ENCODE measurements around the gene ARL14. TPM values are rescaled to one million over a fixed set of nuclear protein-coding genes. Genes with fewer than 3 reads are reported as not detected.
"Not testable (repeated sequence)": the region's sequence is repeated elsewhere in the genome, so short reads cannot be mapped to it uniquely, and the experiment has no call there.

The ARL14 gene
- total RNA-seq, 1 experiment from 2014 or later = 3.0 TPM

DNA sequence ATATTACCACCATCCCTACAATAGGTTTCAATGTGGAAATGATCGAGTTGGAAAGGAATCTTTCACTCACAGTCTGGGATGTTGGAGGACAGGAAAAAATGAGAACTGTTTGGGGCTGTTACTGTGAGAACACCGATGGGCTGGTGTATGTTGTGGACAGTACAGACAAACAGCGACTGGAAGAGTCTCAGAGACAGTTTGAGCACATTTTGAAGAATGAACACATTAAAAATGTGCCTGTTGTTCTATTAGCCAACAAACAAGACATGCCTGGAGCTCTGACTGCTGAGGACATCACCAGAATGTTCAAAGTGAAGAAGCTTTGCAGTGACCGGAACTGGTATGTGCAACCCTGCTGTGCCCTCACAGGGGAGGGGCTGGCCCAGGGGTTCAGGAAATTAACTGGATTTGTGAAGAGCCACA lies 510 bp downstream of the ARL14 start:
- peak; percentile 53 for DNase-seq (ENCODE audit: low read depth)

DNA sequence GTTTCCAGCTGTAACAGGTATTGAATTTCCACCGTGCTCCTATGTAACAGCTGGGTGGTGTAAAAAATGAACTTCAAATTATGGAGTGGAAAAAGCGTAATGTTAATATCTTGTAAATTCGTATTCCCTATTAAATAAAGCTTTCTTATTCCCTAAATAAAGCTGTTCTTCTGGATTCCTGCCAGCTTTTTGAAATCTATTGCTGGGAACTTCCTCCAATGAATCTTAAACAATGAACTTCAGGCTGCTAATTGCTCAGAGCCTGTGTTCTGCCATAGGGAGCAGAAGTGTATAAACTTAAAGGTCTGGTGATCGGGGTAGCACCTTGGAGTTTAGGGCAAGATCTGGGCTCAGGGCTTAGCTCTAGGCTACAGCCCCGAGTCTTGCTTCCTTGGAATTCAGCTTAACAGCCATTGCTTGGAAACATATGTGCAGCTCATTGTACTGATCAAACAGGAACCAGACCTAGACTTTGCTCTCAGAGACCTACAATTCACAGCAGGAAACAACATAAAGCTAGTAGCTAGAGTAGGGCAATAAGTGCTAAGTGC lies 1.4 kb downstream of the ARL14 start:
- DNase-seq (ENCODE audit: low read depth) = peak; percentile 19

DNA sequence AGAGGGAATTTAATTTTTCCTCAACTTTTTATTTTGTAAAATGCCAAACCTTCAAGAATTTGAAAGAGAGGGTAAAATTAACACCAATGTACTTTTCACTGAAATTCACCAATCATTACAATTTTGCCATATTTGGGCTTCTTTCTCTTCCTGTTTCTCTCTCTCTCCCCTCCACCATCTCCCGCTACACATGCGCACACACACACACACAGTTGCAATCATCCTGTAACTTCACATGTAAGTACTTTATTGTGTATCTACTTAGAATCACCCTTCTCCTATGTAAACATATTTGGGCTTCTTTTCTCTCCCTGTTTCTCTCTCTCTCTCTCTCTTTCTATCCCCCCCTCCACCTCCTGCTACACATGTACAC lies 7.4 kb downstream of the ARL14 start:
- no peak for DNase-seq (ENCODE audit: low read depth)

DNA sequence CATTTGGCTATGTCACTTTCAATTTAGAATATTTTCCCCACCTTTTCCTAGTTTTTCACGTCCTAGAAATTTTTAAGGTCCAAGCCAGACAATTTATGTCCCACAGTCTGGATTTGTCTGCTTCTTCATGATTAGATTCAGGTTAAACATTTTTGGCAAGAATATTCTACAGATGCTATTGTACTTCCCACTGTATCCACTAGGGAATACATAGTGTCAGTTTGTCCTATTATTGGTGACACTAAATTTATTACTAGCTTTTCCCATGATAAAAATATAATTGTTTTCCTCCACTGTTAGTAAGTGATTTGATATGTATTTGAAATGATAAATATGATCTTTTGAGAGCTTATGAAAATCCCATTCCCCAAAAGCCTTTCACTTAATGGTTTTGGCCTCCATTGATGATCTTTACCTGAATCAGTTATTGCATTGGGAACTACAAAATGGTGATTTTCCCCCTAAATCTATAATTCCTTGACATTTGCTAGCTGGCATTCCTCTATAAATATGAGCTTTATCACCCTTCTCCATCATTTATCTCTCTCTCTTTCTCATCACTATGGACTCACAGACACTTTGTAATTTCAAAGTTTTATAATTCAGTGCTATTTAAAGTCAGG lies 8.3 kb downstream of the ARL14 start:
- peak; percentile 34 for DNase-seq (ENCODE audit: low read depth)

DNA sequence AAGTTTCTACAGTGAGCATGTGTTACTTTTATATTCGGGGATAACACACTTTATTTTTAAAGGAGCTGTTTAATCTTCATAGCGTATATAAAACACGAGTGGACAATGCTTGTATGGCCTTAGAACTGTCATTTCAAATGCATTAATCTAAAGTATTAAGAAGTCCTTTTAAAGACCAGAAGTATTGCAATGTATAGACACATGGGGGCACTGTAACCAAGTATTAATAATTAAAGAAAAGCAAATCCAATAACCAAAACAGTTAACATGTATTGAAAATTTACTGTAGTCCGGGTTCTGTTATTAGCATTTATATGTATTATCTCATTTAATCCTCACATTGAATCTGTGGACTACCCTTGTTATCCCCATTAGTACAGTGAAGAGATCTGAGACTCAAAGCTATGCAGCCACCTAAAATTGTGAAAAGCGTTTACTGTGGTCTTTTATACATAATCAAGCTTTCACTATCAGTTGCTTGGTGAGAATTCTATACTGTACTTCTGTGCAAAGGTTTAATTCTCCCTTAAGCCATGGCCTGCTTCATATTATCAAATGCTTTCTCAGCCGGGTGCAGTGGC lies 10.1 kb downstream of the ARL14 start:
- DNase-seq (ENCODE audit: low read depth) = peak; percentile 52

DNA sequence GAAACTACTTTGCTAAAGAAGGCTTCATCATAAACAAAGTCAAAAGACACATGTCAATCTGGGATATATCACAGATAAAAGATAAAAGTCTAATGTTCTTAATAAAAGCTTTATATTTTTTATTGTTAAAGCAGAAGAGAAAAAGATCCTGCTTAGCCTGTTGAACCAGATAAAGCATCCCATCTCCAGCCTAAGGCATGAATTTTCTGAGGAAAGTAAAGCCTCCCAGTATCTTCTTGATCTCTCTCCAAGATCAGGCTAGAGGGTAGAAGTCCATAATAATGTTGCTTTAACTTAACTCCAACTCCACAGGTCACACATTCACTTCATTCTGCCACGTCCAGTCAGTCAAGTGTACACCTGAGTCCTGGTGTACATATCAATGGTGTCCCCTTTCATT lies 14.2 kb downstream of the ARL14 start:
- DNase-seq (ENCODE audit: low read depth) = no peak

DNA sequence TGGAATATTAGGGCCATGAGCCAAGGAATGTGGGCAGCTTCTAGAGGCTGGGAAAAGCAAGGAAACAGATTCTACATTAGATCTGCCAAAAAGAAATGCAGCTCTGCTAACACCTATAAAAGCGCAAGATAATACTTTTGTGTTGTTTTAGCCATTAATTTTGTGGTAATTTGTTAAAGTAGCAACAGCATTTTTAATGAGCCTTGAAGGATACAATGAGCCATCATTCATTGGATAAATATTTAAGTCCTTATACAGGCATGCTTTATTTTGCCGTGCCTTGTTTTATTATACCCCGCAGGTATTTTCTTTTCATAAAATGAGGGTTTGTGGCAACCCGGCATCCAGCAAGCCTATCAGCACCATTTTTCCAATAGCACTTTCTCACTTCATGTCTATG lies 15.0 kb downstream of the ARL14 start:
- DNase-seq (ENCODE audit: low read depth) = peak; percentile 72

DNA sequence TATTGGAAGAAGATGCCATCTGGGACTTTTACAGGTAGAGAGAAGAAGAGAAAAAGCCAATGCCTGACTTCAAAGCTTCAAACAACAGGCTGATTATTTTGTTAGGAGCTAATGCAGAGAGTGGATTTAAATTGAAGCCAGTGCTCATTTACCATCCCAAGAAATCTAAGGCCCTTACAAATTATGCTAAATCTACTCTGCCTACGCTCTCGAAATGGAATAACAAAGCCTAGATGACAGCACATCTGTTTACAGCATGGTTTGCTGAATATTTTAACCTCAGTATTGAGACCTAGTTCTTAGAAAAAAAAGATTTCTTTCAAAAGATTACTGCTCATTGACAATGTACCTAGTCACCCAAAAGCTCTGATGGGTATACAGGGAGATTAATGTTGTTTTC lies 16.2 kb downstream of the ARL14 start:
- no peak for DNase-seq (ENCODE audit: low read depth)

DNA sequence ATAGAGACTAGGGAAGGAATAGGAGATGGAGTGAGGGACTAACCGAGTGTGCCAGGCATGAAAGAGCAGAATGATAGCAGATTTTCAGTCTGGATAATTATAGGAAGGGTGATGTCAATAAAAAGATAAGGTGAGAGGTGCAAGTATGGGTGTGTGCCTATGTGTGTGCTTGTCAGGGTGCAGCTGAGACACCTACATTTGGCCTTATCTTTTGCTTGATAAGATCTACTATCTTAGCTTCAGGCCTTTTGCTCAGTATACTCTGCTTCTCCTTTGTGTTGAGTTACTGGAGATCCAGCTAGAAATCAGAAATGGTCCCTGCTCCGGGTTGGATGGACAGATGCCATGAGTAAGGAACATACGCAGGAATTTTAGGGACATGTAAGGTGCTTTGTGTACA lies 17.4 kb downstream of the ARL14 start:
- DNase-seq (ENCODE audit: low read depth) = no peak

DNA sequence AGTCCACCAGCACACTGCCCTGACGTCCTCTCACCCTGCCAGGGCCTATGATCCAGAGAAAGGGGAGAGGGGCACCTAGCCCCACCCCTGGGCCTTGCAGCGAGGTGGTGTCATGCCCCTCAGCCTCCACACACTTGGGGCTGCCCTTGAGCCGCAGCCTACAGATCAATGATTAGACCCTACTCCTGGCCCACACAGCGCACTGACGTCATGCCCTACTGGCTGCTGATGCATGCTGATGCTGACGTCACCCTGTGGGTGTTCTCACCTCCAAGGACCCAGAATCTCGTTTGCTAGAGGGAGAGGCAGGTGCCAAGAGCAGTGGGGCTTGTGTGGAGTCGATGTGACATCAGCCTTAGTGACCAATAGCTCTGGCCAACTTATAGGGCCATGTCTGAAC lies 18.0 kb downstream of the ARL14 start:
- no peak for DNase-seq (ENCODE audit: low read depth)

DNA sequence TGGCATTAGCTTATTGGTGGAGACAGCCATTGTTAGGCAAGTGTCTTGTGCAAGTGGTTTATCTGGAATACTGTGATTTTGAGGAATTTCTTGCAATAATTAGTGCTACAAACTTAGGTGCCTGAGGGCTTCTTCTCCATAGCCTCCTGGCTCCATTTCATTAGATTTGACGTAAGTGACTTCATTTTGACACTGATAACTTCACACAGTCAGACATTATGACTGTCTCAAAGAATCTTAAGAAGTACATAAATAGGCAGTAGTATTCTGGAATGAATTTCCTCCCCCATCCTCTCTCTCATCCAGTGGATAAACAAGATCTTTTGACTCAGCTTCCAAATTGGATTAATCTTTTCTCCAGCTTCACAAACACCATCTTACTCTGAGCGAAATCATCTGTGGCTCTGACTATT lies 19.0 kb downstream of the ARL14 start:
- peak; percentile 89 for DNase-seq (ENCODE audit: low read depth)

DNA sequence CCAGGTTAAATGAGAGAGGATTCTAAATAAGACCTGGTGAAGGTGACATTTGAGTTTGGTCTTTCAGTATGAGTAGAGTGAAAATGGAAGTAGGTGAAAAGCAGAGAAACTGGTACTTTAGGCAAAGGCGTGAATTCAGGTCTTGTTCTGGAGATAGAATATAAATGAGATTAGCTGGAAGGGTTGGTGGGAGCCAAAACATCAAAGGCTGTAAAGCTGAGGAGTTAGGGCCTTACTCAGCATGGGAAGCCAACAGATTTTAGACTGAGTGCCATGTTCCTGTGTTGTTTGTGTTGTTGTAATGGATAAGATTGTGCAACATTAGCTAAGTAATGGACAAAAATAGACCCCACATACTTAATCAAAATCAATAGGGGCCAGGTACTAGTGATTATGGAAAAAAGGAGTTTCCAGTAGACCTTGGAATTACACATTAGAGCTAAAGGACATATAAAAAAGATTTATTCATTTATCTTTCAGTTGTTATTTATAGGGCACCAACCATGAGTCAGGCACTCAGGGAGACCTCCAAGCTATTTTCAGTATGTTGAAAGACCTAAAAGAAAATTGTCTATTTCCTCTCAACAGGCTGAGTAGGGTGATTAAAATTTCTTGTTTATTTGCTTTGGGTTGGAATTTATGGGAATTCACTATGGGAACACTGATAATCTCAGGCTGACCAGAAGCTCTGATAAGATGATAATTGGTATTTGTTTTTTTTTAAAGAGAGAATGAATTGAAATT lies 20.8 kb downstream of the ARL14 start:
- DNase-seq (ENCODE audit: low read depth) = peak; percentile 96

DNA sequence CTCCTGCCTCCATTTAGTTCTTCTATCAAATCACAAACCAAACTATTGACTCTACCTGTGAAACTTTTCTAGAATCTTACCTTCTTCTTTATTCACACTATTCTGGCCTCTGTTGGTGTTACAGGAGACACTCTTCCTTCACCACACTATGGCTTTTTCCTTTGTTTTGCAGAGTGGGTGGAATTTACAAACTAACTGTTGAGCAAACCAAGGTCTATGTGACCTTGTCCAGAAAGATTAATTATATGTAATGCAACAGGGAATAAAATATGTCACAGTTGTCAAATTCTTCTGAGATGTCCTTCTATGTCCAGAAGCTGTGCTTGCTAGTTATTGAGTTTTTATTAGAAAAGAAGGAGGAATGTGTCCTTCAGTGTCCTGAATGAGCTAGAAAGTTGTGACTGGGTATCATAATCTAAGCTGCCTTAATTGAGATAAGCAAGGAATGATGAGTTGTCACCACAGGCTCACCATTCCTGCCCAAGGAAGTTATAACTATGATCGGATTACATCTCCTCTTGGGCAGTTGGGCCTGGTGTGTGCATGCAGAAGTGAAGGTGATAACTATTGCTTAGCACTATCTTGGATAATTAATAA lies 21.7 kb downstream of the ARL14 start:
- DNase-seq (ENCODE audit: low read depth) = peak; percentile 73

DNA sequence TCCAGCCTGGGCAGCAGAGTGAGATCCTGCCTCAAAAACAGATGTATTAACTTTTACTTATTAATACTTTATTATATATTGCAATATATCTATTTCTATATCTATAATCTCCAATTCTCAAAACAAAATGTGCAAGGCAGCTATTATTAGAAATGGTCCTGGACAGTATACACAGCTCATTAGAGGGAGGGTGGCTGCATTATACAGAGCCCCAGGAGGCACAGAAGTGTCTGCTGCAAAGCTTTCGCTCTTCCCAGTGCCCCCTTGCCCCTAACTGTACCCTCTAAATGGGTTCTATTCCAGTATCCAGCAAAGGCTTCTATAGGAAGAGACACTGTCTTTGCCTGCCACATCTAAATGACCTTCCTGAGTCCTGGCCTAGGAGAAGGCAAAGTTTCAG lies 24.5 kb downstream of the ARL14 start:
- DNase-seq (ENCODE audit: low read depth) = no peak

DNA sequence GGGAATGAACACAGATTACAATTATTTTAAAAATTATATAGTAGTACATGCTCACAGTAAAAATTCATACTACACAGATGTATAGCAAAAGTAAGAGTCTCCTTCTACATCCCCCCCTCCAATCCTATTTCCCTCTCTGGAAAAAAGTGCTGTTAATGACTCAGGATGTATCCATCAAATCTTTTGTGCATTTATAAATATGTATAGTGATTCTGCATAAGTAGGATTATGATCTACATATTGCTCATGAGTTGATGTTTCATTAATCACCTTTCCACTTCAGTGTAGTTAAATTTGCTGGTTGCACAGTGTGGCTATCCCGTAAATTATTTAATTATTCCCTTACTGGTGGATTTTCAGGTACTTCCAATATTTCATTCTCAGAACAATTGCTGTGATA lies 25.3 kb downstream of the ARL14 start:
- no peak for DNase-seq (ENCODE audit: low read depth)

DNA sequence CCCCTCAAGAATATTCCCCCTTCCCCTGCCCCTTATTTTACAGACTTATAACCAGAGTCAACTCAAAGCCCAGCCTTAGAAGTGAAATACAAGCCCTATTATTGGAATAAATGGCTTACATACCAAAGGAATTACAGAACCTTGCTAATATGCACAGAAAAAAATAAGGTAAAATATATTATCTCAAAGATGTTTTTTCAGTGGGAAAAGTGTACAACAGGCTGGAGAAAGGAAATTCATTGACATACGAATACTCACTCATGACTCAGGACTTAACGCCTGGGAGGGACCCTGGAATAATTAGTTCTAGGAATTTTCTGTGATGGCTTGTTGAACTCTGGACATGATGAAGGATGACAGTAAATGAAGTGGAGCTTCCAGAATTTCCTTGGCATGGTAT lies 27.0 kb downstream of the ARL14 start:
- DNase-seq (ENCODE audit: low read depth) = peak; percentile 27

DNA sequence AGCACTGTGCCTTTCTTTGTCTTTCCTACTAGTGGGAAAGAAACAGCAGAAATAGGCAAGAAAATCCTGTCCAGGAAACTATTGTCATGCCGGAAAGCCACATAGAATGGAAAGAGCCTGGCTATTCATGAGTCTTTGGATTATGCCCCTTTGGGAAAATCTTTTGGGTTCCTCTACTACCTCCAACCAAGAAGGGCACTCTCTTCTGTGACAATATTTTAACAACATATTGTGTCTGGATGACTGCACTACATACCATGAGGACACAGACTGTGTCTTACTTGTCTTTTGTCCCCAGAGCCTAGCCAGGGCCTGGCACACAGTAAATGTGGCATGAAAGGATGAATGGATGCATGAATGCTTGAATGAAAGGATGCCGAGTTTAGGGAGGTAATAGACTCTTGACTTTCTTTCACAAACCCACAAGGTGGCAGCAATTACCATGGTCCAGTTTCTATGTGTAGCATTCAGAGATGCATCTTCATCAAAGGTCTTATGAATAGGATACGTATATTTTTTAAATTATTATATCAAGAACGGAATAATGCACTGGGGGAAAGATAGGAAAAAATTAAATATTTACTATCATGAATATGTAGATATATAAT lies 30.3 kb downstream of the ARL14 start:
- peak; percentile 68 for DNase-seq (ENCODE audit: low read depth)

DNA sequence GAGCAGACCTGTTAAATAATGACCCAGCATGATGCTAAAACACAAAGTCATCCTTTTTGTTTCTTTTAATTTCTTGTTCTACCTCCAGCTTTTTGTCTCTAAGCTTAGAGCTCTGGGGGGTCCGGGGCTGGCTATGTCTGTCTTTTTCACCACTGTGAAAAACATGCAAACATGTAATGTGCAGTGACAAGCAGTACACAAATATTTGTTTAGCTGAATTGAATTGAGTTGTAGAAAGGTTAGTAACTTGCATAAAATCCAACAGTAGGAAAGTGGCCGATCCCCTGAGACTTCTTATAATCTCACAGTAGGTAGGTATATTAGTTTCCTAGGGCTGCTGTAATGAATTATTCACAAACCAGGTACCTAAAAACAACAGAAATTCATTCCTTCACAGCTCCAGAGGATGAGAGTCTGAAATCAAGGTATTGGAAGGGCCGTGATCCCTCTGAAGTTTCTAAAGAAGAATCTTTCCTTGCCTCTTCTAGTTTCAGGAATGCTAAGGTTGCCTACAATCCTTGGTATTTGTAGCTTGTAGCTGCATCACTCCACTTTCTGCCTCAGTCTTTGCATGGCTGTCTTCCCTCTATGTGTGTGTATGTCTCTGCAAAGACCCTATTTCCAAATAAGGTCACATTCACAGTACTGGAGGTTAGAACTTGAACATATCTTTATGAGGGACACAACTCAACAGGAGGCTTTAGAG lies 32.7 kb downstream of the ARL14 start:
- no peak for DNase-seq (ENCODE audit: low read depth)

DNA sequence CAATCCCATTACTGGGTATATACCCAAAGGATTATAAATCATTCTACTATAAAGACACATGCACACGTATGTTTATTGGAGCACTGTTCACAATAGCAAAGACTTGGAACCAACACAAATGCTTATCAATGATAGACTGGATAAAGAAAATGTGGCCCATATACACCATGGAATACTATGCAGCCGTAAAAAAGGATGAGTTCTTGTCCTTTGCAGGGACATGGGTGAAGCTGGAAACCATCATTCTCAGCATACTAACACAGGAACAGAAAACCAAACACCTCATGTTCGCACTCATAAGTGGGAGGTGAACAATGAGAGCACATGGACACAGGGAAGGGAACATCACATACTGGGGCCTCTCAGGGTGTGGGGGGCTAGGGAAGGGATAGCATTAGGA lies 36.2 kb downstream of the ARL14 start:
- not testable (repeated sequence) for DNase-seq (ENCODE audit: low read depth)

DNA sequence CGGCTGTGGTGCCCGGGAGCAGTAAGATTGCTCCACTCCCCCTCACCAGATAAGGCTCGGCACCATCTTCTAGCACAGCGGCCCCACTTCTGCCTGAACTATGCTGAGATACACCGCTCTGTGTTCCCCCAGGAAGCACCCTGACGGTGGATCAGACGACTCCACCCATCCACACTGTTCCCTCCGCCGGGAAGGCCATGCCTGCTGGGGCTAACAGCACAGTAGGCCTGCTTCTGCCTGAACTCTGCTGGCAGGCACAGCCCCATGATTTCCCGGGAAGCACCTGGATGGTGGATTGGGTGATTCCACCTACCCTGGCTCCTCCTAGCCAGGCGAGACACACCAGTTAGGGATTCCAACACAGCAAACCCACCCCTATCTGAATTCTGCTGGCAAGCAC lies 42.8 kb downstream of the ARL14 start:
- no peak for DNase-seq (ENCODE audit: low read depth)

DNA sequence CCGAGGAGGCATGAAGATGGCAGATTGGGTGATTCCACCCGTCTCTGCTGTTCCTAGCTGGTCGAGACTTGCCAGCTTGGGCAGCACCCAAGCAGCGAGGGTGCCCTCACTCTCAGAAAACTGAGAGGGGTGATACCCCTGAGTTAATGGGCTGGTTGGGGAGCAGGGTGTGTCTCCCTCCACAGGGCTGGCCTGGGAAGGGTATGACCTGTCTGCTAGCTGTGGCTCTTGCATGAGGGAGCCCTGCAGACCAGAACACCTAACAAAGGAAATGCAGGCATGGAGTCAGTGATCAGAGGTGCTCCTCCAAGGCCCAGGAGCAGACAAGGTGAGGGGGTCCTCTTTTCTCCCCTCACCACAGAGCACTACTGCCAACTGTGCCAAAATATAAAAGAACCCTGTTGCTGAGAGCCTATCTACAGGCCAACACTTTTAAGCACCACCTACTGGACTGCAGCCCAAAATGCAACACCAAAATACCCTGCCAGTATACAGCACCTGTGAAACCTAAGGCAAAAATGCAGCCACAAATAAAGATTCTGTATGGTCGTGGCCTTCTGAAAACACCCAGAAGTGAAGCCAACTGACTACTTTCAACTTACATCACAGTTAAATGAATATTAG lies 43.3 kb downstream of the ARL14 start:
- DNase-seq (ENCODE audit: low read depth) = peak; percentile 13

Data from M059J (cell line).